Liver (tissue), 3 donors: ENCODE results near the gene SALL3.

Experiments
- CTCF ChIP-seq: fragments of 150-350 bp; IDR thresholded peaks from 2 replicates; pipeline ENCODE4 v1.5.1; 2017; ENCODE audit warnings: improper control_type of control experiment, low read depth, low read length; ENCODE audit not compliant: missing input control
- MAX ChIP-seq: IDR thresholded peaks from 2 replicates; pipeline ENCODE4 v1.6.1; 2016; ENCODE audit warnings: antibody characterized with exemption
- NR2F2 ChIP-seq: IDR thresholded peaks from 2 replicates; pipeline ENCODE4 v1.6.1; 2016; ENCODE audit warnings: antibody characterized with exemption
- SP1 ChIP-seq: IDR thresholded peaks from 2 replicates; pipeline ENCODE4 v1.6.1; 2018; ENCODE audit warnings: antibody characterized with exemption, mild to moderate bottlenecking
- ZBTB33 ChIP-seq: IDR thresholded peaks from 2 replicates; pipeline ENCODE4 v1.6.1; 2016; ENCODE audit warnings: antibody characterized with exemption
- TF ChIP-seq, protein P1 (sequence below): IDR thresholded peaks from 2 replicates; pipeline ENCODE4 v1.6.1; 2016; ENCODE audit warnings: antibody characterized with exemption
- donor health status: healthy.
- donor health status: healthy.

DNA sequence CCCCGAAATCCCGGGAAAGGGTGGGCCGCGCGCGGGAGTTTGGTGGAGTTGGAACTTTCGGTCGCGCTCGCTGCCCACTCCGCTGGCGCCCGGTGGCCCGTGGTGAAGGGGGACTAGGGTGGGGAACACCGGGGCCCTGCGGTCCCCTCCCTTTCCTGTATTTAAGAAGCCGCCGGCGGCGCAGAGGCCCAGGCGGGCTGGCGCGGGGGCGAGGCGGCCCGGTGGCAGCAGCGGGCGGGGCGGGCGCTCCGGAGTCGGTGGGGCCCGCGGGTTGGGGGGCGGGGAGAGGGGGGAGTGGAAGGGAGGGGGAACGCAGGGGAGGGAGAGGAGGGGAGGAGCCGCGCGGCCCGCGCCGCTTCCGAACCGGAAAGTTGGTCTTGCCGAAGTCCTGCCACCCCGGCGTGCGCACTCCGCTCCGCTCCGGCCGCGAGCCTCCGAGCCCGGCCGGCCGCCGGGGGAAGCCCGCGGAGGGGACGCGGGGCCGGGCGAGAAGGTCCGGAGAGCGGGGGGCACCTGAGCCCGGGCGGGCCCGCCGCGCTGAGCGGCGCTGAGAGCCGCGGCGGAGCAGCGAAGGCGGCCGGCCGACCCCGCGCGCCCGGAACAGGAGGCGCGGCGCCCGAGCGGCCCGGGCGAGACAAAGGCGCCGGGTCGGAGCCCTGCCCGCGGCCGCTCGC is 425 bp upstream of the SALL3 start:
- TF ChIP-seq SP1 (no peak), CTCF (no peak), MAX (no peak), ZBTB33 (no peak), NR2F2 (no peak)
- TF ChIP-seq, protein P1, sequence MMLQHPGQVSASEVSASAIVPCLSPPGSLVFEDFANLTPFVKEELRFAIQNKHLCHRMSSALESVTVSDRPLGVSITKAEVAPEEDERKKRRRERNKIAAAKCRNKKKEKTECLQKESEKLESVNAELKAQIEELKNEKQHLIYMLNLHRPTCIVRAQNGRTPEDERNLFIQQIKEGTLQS, result no peak
